Measurements from ENCODE around the gene PCSK9. TPM values are rescaled to one million over a fixed set of nuclear protein-coding genes. Genes with fewer than 3 reads are reported as not detected.
"Not testable (repeated sequence)": the region's sequence is repeated elsewhere in the genome, so short reads cannot be mapped to it uniquely, and the experiment has no call there.

Gene PCSK9
- total RNA-seq, 3 donors from 2014 or later = 3.6 to 14.1 (median 9.2) TPM

- ATAC-seq = no peak
- peaks cover 2% of the 10 kb centered on the region for H3K36me3 ChIP-seq (ENCODE audit: low read depth)
Measured at GRCh38 chr1:55088413-55088812, 49.1 kb downstream of the PCSK9 start.

GRCh38 chr1:55089683-55090082 is 50.3 kb downstream of the PCSK9 start:
- Histone ChIP-seq H3K4me1 (ENCODE audit: low read depth) (no peaks in the 10 kb centered on the region), H3K36me3 (ENCODE audit: low read depth) (peaks cover 5% of the 10 kb centered on the region), H3K9me3 (no peaks in the 10 kb centered on the region), H3K4me3 (no peak overlapping the region)
- TF ChIP-seq CTCF (IDR thresholded peaks at IDR 0.05) = no peak
- intact Hi-C loops (cut with DNase I, micrococcal nuclease) = no loop called here
- no peak for DNase-seq
- no peak for ATAC-seq

More at GRCh38 chr1:55088413-55088812, 49.1 kb downstream of the PCSK9 start:
- intact Hi-C loops (cut with DNase I, micrococcal nuclease) = no loop called here
- no peak for TF ChIP-seq CTCF (IDR thresholded peaks at IDR 0.05)
- no peak for DNase-seq
- Histone ChIP-seq H3K9me3 (no peaks in the 10 kb centered on the region), H3K4me1 (ENCODE audit: low read depth) (no peaks in the 10 kb centered on the region), H3K4me3 (no peak overlapping the region)

- ATAC-seq = no peak
- TF ChIP-seq CTCF (IDR thresholded peaks at IDR 0.05) = no peak
Measured at GRCh38 chr1:55092475-55092874, 53.1 kb downstream of the PCSK9 start.

GRCh38 chr1:55095095-55095494 is 55.7 kb downstream of the PCSK9 start:
- DNase-seq = no peak
- Histone ChIP-seq H3K4me3 (no peak overlapping the region), H3K36me3 (ENCODE audit: low read depth) (peaks cover 22% of the 10 kb centered on the region), H3K9me3 (no peaks in the 10 kb centered on the region), H3K4me1 (ENCODE audit: low read depth) (no peaks in the 10 kb centered on the region)
- no peak for ATAC-seq
- no peak for TF ChIP-seq CTCF (IDR thresholded peaks at IDR 0.05)
- intact Hi-C loops (cut with DNase I, micrococcal nuclease) = no loop called here

More at GRCh38 chr1:55092475-55092874, 53.1 kb downstream of the PCSK9 start:
- Histone ChIP-seq H3K4me1 (ENCODE audit: low read depth) (no peaks in the 10 kb centered on the region), H3K4me3 (no peak overlapping the region), H3K9me3 (no peaks in the 10 kb centered on the region), H3K36me3 (ENCODE audit: low read depth) (peaks cover 22% of the 10 kb centered on the region)
- intact Hi-C loops (cut with DNase I, micrococcal nuclease) = no loop called here
- no peak for DNase-seq

GRCh38 chr1:55103891-55104290 is 64.5 kb downstream of the PCSK9 start:
- intact Hi-C loops (cut with DNase I, micrococcal nuclease) = no loop called here
- Histone ChIP-seq H3K4me1 (ENCODE audit: low read depth) (no peaks in the 10 kb centered on the region), H3K36me3 (ENCODE audit: low read depth) (no peaks in the 10 kb centered on the region), H3K9me3 (no peaks in the 10 kb centered on the region), H3K4me3 (no peak overlapping the region)
- no peak for TF ChIP-seq CTCF (IDR thresholded peaks at IDR 0.05)
- no peak for ATAC-seq
- no peak for DNase-seq

- Histone ChIP-seq H3K36me3 (ENCODE audit: low read depth) (no peaks in the 10 kb centered on the region), H3K9me3 (no peaks in the 10 kb centered on the region), H3K4me1 (ENCODE audit: low read depth) (no peaks in the 10 kb centered on the region), H3K4me3 (no peak overlapping the region)
- TF ChIP-seq CTCF (IDR thresholded peaks at IDR 0.05) = no peak
- ATAC-seq (no peak), DNase-seq (no peak)
- intact Hi-C loops (cut with DNase I, micrococcal nuclease) = no loop called here
Measured at GRCh38 chr1:55107101-55107500, 67.8 kb downstream of the PCSK9 start.

GRCh38 chr1:55109005-55109404 is 69.7 kb downstream of the PCSK9 start:
- ATAC-seq; H3K4me1 ChIP-seq (ENCODE audit: low read depth); H3K9me3 ChIP-seq; DNase-seq; intact Hi-C loops (cut with DNase I, micrococcal nuclease); H3K4me3 ChIP-seq; H3K36me3 ChIP-seq (ENCODE audit: low read depth): not testable (repeated sequence)
